Measurements from ENCODE around the gene SOCS2. TPM values are rescaled to one million over a fixed set of nuclear protein-coding genes. Genes with fewer than 3 reads are reported as not detected.
A peak's percentile ranks its signal among the peaks of the same experiment; 100 is the strongest.

The SOCS2 gene
- total and polyA plus RNA-seq, 2 of the 13 experiments (the other 11 are each of a cell fraction or from before 2014, with no cell fraction given): 0.62 to 1.5 TPM

- no peak overlapping the region for H2AFZ ChIP-seq (ENCODE audit: low read length)
- ChIA-PET CTCF (ENCODE audit: low intra/inter-chr PET ratio, low total read pairs) (no interaction called here), POLR2A (no interaction called here)
- no peak overlapping the region for H3K4me2 ChIP-seq (ENCODE audit: low read depth, low read length)
- no peaks in the 10 kb centered on the region for H3K36me3 ChIP-seq (replicated peaks in 1 of 2; ENCODE audit: control insufficient read depth in 1 of 2, insufficient read depth in 2 of 2, low read length in 2 of 2)
- intact Hi-C loops (cut with micrococcal nuclease; ENCODE audit: unreplicated experiment): no loop called here
- BruUV-seq (replicated peaks): no TSS peak
- H3K27ac ChIP-seq (ENCODE audit: extremely low read length, insufficient read depth, low read length): no peak overlapping the region
- TF ChIP-seq ZBTB33 (CRISPR knock-in tag; IDR thresholded peaks at IDR 0.05) (peak; percentile 66; the same call in 1 of the 2 replicates), RELA (CRISPR knock-in tag; IDR thresholded peaks at IDR 0.05) (no peak), ZNF280B (CRISPR knock-in tag; IDR thresholded peaks at IDR 0.05; ENCODE audit: borderline replicate concordance) (no peak), SMARCE1 (IDR thresholded peaks at IDR 0.05; ENCODE audit: borderline replicate concordance) (no peak), TARDBP (CRISPR knock-in tag; IDR thresholded peaks at IDR 0.05) (no peak)
- WGBS (ENCODE audit: low lambda C conversion rate): 98% methylated on average over 62 of the region's 75 CpGs
- H4K20me1 ChIP-seq (ENCODE audit: insufficient read depth, low read length): no peaks in the 10 kb centered on the region
- no peak overlapping the region for H3K9ac ChIP-seq (ENCODE audit: insufficient read depth, low read depth, low read length)
- no peak for DNase-seq (ENCODE audit: low spot score)
- H3K4me3 ChIP-seq (replicated peaks in 1 of 3; ENCODE audit: insufficient read depth in 1 of 3, low read depth in 2 of 3, low read length in 3 of 3): no peak overlapping the region
- ATAC-seq: no peak
- H3K4me1 ChIP-seq (ENCODE audit: insufficient read depth, low read length): peaks cover 16% of the 10 kb centered on the region
- no peaks in the 10 kb centered on the region for H3K79me2 ChIP-seq (ENCODE audit: insufficient read depth, low read length)
- in situ Hi-C loops (cut with HindIII; ENCODE audit: extremely low pct_ligation_motif_present, low pct_unique_long_range_greater_than_20kb): loop anchor here (5.0 kb wide), 2 partner anchors 169 to 529 kb away; no protein-coding TSS in a partner anchor
- FAIRE-seq: no peak
- H3K27me3 ChIP-seq (ENCODE audit: control insufficient read depth in 1 of 2, insufficient read depth in 2 of 2, low read length in 2 of 2): peaks cover 3 to 24% of the 10 kb centered on the region in 2 experiments; a peak in 4 of 5 replicates
- no peaks in the 10 kb centered on the region for H3K9me3 ChIP-seq (ENCODE audit: low read length)
These were observed 457 bp downstream of the SOCS2 start for GRCh38 chr12:93572712-93573551.
